K562 (cell line): ENCODE data around the gene B3GNT7.

ENCODE experiments used
- BHLHE40 ChIP-seq: IDR thresholded peaks from 2 replicates; pipeline ENCODE4 v1.6.1; 2011; ENCODE audit warnings: low read length, improper control_type of control experiment
- CREM ChIP-seq: IDR thresholded peaks from 2 replicates; pipeline ENCODE4 v1.6.1; 2014; ENCODE audit warnings: antibody characterized with exemption, low read depth
- CTBP1 ChIP-seq: fragments of 450-650 bp; IDR thresholded peaks from 2 replicates; pipeline ENCODE4 v1.6.1; 2016; ENCODE audit warnings: borderline replicate concordance
- CTCF ChIP-seq, 3 experiments: IDR thresholded peaks in 2 of 3; conservative IDR thresholded peaks in 1 of 3; 2 replicates each; pipeline ENCODE4 v1.5.1; 2011 to 2012; ENCODE audit warnings: low read length in 3 of 3, mild to moderate bottlenecking in 3 of 3, control low read depth in 2 of 3, improper control_type of control experiment in 1 of 3, inconsistent platforms in 1 of 3, low read depth in 1 of 3, mixed read lengths in 1 of 3, moderate library complexity in 1 of 3; ENCODE audit not compliant: insufficient read depth in 2 of 3
- GABPB1 ChIP-seq: sonication (generic); formaldehyde crosslinking; IDR thresholded peaks from 2 replicates; pipeline ENCODE4 v1.8.0; 2022; ENCODE audit warnings: mild to moderate bottlenecking, missing genetic modification reagents
- HCFC1 ChIP-seq: IDR thresholded peaks from 2 replicates; pipeline ENCODE4 v1.6.1; 2012; ENCODE audit warnings: low read depth, low read length, improper control_type of control experiment
- HMG20A ChIP-seq: fragments of 450-650 bp; formaldehyde crosslinking; conservative IDR thresholded peaks from 2 replicates; pipeline ENCODE4 v1.4.0; 2020; ENCODE audit warnings: mild to moderate bottlenecking, mixed read lengths
- MYNN ChIP-seq, 2 experiments: sonication (generic); formaldehyde crosslinking in 1 of 2; IDR thresholded peaks; 2 replicates each; pipeline versions ENCODE4 v1.5.0 to v1.6.1; 2016 to 2020; ENCODE audit warnings: antibody characterized with exemption in 1 of 2, missing genetic modification reagents in 1 of 2
- POLR2A ChIP-seq: fragments of 450-650 bp; conservative IDR thresholded peaks from 2 replicates; pipeline ENCODE4 v1.6.1; 2016
- RBM34 ChIP-seq: fragments of 200-400 bp; formaldehyde crosslinking; IDR thresholded peaks from 2 replicates; pipeline ENCODE4 v1.6.1; 2018; ENCODE audit warnings: low read length, borderline replicate concordance; ENCODE audit not compliant: insufficient read depth
- SIRT6 ChIP-seq: IDR thresholded peaks from one replicate; pipeline ENCODE4 v1.6.1; 2012; ENCODE audit warnings: low read depth, mild to moderate bottlenecking, control low read depth, inconsistent platforms, low read length, moderate library complexity
- TBP ChIP-seq: optimal IDR thresholded peaks from 2 replicates; pipeline ENCODE3; 2011; ENCODE audit warnings: low read depth, low read length, improper control_type of control experiment
- TGIF2 ChIP-seq: sonication (generic); formaldehyde crosslinking; IDR thresholded peaks from 2 replicates; pipeline ENCODE4 v1.8.1; 2022; ENCODE audit warnings: mild to moderate bottlenecking, missing genetic modification reagents, moderate library complexity
- TF ChIP-seq, protein P1 (sequence below): fragments of 200-800 bp; sonication (Bioruptor generic); IDR thresholded peaks from 2 replicates; pipeline ENCODE4 v1.6.1; 2016; ENCODE audit warnings: missing genetic modification characterization, missing compliant biosample characterization

GRCh38 chr2:231360881-231361371 lies 34.6 kb upstream of the B3GNT7 start:
- no peak for TF ChIP-seq CTBP1
- TF ChIP-seq CREM: no peak
- no peak for TF ChIP-seq BHLHE40
- no peak for TF ChIP-seq TBP
- no peak for TF ChIP-seq GABPB1 (CRISPR knock-in tag)
- TF ChIP-seq RBM34: no peak
- TF ChIP-seq TGIF2 (CRISPR knock-in tag): no peak
- TF ChIP-seq CTCF (IDR thresholded peaks at IDR 0.05 in 2 of 3, conservative IDR thresholded peaks at IDR 0.05 in 1 of 3; ENCODE audit: insufficient read depth in 2 of 3, low read depth in 1 of 3, low read length in 3 of 3): no peak
- TF ChIP-seq POLR2A: no peak
- TF ChIP-seq, protein P1, sequence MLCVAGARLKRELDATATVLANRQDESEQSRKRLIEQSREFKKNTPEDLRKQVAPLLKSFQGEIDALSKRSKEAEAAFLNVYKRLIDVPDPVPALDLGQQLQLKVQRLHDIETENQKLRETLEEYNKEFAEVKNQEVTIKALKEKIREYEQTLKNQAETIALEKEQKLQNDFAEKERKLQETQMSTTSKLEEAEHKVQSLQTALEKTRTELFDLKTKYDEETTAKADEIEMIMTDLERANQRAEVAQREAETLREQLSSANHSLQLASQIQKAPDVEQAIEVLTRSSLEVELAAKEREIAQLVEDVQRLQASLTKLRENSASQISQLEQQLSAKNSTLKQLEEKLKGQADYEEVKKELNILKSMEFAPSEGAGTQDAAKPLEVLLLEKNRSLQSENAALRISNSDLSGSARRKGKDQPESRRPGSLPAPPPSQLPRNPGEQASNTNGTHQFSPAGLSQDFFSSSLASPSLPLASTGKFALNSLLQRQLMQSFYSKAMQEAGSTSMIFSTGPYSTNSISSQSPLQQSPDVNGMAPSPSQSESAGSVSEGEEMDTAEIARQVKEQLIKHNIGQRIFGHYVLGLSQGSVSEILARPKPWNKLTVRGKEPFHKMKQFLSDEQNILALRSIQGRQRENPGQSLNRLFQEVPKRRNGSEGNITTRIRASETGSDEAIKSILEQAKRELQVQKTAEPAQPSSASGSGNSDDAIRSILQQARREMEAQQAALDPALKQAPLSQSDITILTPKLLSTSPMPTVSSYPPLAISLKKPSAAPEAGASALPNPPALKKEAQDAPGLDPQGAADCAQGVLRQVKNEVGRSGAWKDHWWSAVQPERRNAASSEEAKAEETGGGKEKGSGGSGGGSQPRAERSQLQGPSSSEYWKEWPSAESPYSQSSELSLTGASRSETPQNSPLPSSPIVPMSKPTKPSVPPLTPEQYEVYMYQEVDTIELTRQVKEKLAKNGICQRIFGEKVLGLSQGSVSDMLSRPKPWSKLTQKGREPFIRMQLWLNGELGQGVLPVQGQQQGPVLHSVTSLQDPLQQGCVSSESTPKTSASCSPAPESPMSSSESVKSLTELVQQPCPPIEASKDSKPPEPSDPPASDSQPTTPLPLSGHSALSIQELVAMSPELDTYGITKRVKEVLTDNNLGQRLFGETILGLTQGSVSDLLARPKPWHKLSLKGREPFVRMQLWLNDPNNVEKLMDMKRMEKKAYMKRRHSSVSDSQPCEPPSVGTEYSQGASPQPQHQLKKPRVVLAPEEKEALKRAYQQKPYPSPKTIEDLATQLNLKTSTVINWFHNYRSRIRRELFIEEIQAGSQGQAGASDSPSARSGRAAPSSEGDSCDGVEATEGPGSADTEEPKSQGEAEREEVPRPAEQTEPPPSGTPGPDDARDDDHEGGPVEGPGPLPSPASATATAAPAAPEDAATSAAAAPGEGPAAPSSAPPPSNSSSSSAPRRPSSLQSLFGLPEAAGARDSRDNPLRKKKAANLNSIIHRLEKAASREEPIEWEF (CRISPR knock-in tag): no peak
- TF ChIP-seq HMG20A (CRISPR knock-in tag): no peak
- TF ChIP-seq MYNN (IDR thresholded peaks at IDR 0.05): no peak
- no peak for TF ChIP-seq MYNN (CRISPR knock-in tag; IDR thresholded peaks at IDR 0.05)
- TF ChIP-seq HCFC1: no peak
- TF ChIP-seq SIRT6: no peak
